IMR-90 (cell line): ENCODE data around the gene ZSCAN9. TPM values are rescaled to one million over a fixed set of nuclear protein-coding genes. Genes with fewer than 3 reads are reported as not detected.

Experiments
- ATAC-seq: fragments of 200-7000 bp; cut with Tn5 transposase; 2 replicates; pipeline ENCODE4 v1.9.1; 2020; ENCODE audit warnings: low read depth, mild to moderate bottlenecking, moderate library complexity
- BruUV-seq: library from RNA; stranded (reverse); fragments of 400-500 nt; replicated peaks from 2 replicates; lab custom pipeline; 2021; lab: Mats Ljungman, UMichigan
- CTCF ChIA-PET: fragments of 300-600 bp; formaldehyde crosslinking; extraction: SDS; loops from one replicate; lab custom pipeline; 2021; ENCODE audit warnings: antibody characterized with exemption; lab: Yijun Ruan, JAX
- POLR2A ChIA-PET: fragments of 300-600 bp; sonication (Branson Sonifier 250); formaldehyde crosslinking; loops from one replicate; lab custom pipeline; 2022; ENCODE audit warnings: antibody characterized with exemption; ENCODE audit not compliant: unreplicated experiment; lab: Charles Lee
- DNase-seq: peaks from one replicate; pipeline ENCODE4 v3.0.0; 2013
- H2AFZ ChIP-seq: replicated peaks from 2 replicates; pipeline ENCODE3; 2013; ENCODE audit warnings: low read length, mild to moderate bottlenecking; ENCODE audit not compliant: poor library complexity
- H2AK5ac ChIP-seq: 2 replicates; pipeline ENCODE4 v1.6.1; 2013; ENCODE audit warnings: low read depth, low read length, inconsistent platforms
- H2AK9ac ChIP-seq: replicated peaks from 2 replicates; pipeline ENCODE3; 2013; ENCODE audit warnings: mild to moderate bottlenecking, low read depth, low read length, moderate library complexity; ENCODE audit not compliant: poor library complexity
- H2BK120ac ChIP-seq: 2 replicates; pipeline ENCODE4 v1.6.1; 2013; ENCODE audit warnings: low read depth, low read length, inconsistent platforms
- H2BK15ac ChIP-seq: 3 replicates; pipeline ENCODE4 v1.6.1; 2013; ENCODE audit warnings: low read depth, low read length, inconsistent platforms
- H2BK20ac ChIP-seq: 2 replicates; pipeline ENCODE4 v1.6.1; 2013; ENCODE audit warnings: low read depth, mild to moderate bottlenecking, inconsistent platforms, low read length, moderate library complexity
- H2BK5ac ChIP-seq: 2 replicates; pipeline ENCODE4 v1.6.1; 2013; ENCODE audit warnings: mild to moderate bottlenecking, low read depth, low read length, inconsistent platforms; ENCODE audit not compliant: poor library complexity, severe bottlenecking
- H3K14ac ChIP-seq: replicated peaks from 2 replicates; pipeline ENCODE4 v1.6.1; 2013; ENCODE audit warnings: low read depth, low read length, inconsistent platforms
- H3K18ac ChIP-seq: 2 replicates; pipeline ENCODE4 v1.6.1; 2013; ENCODE audit warnings: low read depth, low read length, control low read depth
- H3K23ac ChIP-seq: 2 replicates; pipeline ENCODE4 v1.6.1; 2013; ENCODE audit warnings: low read depth, low read length, inconsistent platforms
- H3K27ac ChIP-seq: 2 replicates; pipeline ENCODE4 v1.5.1; 2013; ENCODE audit warnings: mild to moderate bottlenecking, control low read depth, low read length; ENCODE audit not compliant: insufficient read depth
- H3K27me3 ChIP-seq: 2 replicates; pipeline ENCODE4 v1.6.1; 2013; ENCODE audit warnings: low read length; ENCODE audit not compliant: control insufficient read depth, insufficient read depth
- H3K36me3 ChIP-seq: 2 replicates; pipeline ENCODE4 v1.6.1; 2013; ENCODE audit warnings: low read length, mixed read lengths; ENCODE audit not compliant: control insufficient read depth, insufficient read depth
- H3K4ac ChIP-seq: 2 replicates; pipeline ENCODE4 v1.6.1; 2013; ENCODE audit warnings: low read depth, low read length, inconsistent platforms
- H3K4me1 ChIP-seq: 2 replicates; pipeline ENCODE4 v1.6.1; 2013; ENCODE audit warnings: low read length, mixed read lengths; ENCODE audit not compliant: control insufficient read depth, insufficient read depth
- H3K4me2 ChIP-seq: 2 replicates; pipeline ENCODE4 v1.6.1; 2013; ENCODE audit warnings: low read depth, mild to moderate bottlenecking, control low read depth, low read length, moderate library complexity
- H3K4me3 ChIP-seq: 2 replicates; pipeline ENCODE4 v1.5.1; 2013; ENCODE audit warnings: low read depth, mild to moderate bottlenecking, control low read depth, low read length, moderate library complexity; ENCODE audit not compliant: insufficient read depth
- H3K56ac ChIP-seq: 2 replicates; pipeline ENCODE4 v1.6.1; 2013; ENCODE audit warnings: low read length, inconsistent platforms; ENCODE audit not compliant: insufficient read depth; ENCODE audit errors: extremely low read depth
- H3K79me1 ChIP-seq, 2 experiments: 2 replicates each; pipeline ENCODE4 v1.6.1; 2013; ENCODE audit warnings: low read length in 2 of 2, inconsistent platforms in 1 of 2, low read depth in 1 of 2
- H3K9ac ChIP-seq: 2 replicates; pipeline ENCODE4 v1.6.1; 2013; ENCODE audit warnings: low read depth, low read length, control low read depth
- H3K9me1 ChIP-seq: 2 replicates; pipeline ENCODE4 v1.6.1; 2013; ENCODE audit warnings: low read length, inconsistent platforms; ENCODE audit not compliant: insufficient read depth
- H3K9me3 ChIP-seq: 2 replicates; pipeline ENCODE4 v1.6.1; 2013; ENCODE audit warnings: low read length; ENCODE audit not compliant: control insufficient read depth, insufficient read depth
- H4K20me1 ChIP-seq: 2 replicates; pipeline ENCODE4 v1.6.1; 2013; ENCODE audit warnings: low read length, inconsistent platforms; ENCODE audit not compliant: insufficient read depth
- H4K5ac ChIP-seq: 2 replicates; pipeline ENCODE4 v1.6.1; 2013; ENCODE audit warnings: mild to moderate bottlenecking, low read depth, low read length, control low read depth
- H4K8ac ChIP-seq, 2 experiments: 2 replicates each; pipeline ENCODE4 v1.6.1; 2013; ENCODE audit warnings: low read depth in 2 of 2, low read length in 2 of 2, control low read depth in 1 of 2, inconsistent platforms in 1 of 2
- H4K91ac ChIP-seq: 2 replicates; pipeline ENCODE4 v1.6.1; 2013; ENCODE audit warnings: low read depth, low read length, inconsistent platforms; ENCODE audit not compliant: insufficient read depth
- CHD1 ChIP-seq: IDR thresholded peaks from 2 replicates; pipeline ENCODE4 v1.6.1; 2012; ENCODE audit warnings: low read depth, low read length, improper control_type of control experiment
- MAFK ChIP-seq: IDR thresholded peaks from 2 replicates; pipeline ENCODE4 v1.6.1; 2012; ENCODE audit warnings: low read depth, low read length, improper control_type of control experiment
- WGBS, 2 experiments: methylation state at CpG; one replicate each; pipeline versions ENCODE4 v1.1.5 to v1.1.7; 2013; ENCODE audit warnings: missing lambda C conversion rate in 2 of 2; ENCODE audit not compliant: insufficient read length in 1 of 2; ENCODE audit errors: extremely low coverage in 2 of 2; 5-methylcytosine and 5-hydroxymethylcytosine counted together
- dilution Hi-C: fragments of 300-500 bp; cut with HindIII; formaldehyde crosslinking; loops from one replicate; pipeline ENCODE4 v1.14.3; 2018; ENCODE audit warnings: low sequenced_read_pairs; ENCODE audit not compliant: unreplicated experiment
- in situ Hi-C: fragments of 300-500 bp; cut with MboI; formaldehyde crosslinking; loops from 3 replicates; pipeline ENCODE4 v1.14.3; 2019; ENCODE audit warnings: low sequenced_read_pairs, inconsistent platforms, mixed read lengths
- intact Hi-C: fragments of 100-400 bp; cut with micrococcal nuclease; formaldehyde crosslinking; loops from 2 replicates; pipeline ENCODE4 v1.10.0; 2022
- polyA plus RNA-seq, 3 experiments: library from polyadenylated mRNA; depleted of rRNA; stranded (reverse); fragments of >200 nt; gene quantifications; 2 replicates each; pipeline ENCODE4 v1.2.3, GENCODE V29; 2012; ENCODE audit warnings: low replicate concordance in 1 of 3
- total RNA-seq: library from RNA; depleted of rRNA; stranded (reverse); fragments of >200 nt; gene quantifications from 2 replicates; pipeline ENCODE4 v1.2.3, GENCODE V29; 2012

The ZSCAN9 gene
- total and polyA plus RNA-seq, 2 of the 4 experiments (the other 2 are of a cell fraction), result 13.7 to 17.7 TPM

DNA sequence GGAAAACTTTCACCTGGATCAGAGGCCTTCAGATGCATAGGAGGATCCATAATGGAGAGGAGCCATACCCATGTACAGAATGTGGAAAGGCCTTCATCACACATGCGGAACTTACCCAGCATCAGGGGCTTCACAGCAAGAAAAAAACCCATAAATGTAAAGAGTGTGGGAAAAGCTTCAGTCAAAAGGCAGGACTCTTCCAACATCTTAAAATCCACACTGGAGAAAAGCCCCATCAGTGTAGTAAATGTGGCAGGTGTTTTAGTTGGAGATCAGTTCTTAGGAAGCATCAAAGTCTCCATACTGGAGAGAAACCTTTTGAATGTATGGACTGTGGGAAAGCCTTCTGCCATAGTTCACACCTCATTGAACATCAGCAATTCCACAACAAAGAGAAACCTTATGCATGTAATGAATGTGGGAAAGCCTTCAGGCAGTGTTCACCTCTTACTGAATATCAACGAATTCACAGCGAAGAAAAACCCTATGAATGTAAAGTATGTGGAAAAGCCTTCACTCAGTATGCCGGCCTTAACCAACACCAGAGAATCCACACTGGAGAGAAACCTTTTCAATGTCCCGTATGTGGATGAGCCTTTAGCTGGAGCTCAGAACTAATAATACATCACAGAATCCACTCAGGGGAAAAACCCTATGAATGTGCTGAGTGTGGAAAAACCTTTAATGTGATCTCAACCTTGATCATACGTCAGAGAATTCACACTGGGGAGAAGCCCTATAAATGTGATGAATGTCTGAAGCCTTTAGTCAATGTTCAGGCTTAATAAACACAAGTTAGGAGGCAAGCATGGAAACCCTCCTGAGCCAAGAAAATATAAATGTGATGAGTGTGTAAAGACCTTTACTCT lies 36.7 kb upstream of the ZSCAN9 start:
- Histone ChIP-seq H3K18ac (no peak overlapping the region), H3K9ac (no peak overlapping the region), H3K4ac (no peak overlapping the region), H2AK9ac (no peak overlapping the region), H2AK5ac (no peak overlapping the region), H3K27me3 (no peaks in the 10 kb centered on the region), H4K20me1 (no peaks in the 10 kb centered on the region), H2BK5ac (no peak overlapping the region), H3K4me2 (no peak overlapping the region), H3K9me3 (peaks cover 34% of the 10 kb centered on the region), H4K91ac (no peak overlapping the region), H3K79me1 (no peaks in the 10 kb centered on the region), H2BK20ac (no peak overlapping the region), H3K9me1 (no peaks in the 10 kb centered on the region), H3K4me3 (no peak overlapping the region), H4K5ac (no peak overlapping the region), H2AFZ (no peak overlapping the region), H3K14ac (no peak overlapping the region), H2BK120ac (no peak overlapping the region), H4K8ac (no peak overlapping the region), H3K4me1 (no peaks in the 10 kb centered on the region), H3K23ac (no peak overlapping the region), H3K36me3 (no peaks in the 10 kb centered on the region), H3K27ac (no peak overlapping the region), H2BK15ac (no peak overlapping the region), H3K56ac (no peak overlapping the region)
- dilution Hi-C loops (no loop called here), intact Hi-C loops (no loop called here), in situ Hi-C loops (no loop called here)
- DNase-seq (no peak), ATAC-seq (no peak)
- BruUV-seq, result no TSS peak
- ChIA-PET POLR2A (no interaction called here), CTCF (no interaction called here)
- TF ChIP-seq CHD1, result no peak
- TF ChIP-seq MAFK, result 0 out of 2 replicates have a peak, but pooled peaks have one; percentile 8
- WGBS, 2 experiments, result no CpG with 5 or more reads among the region's 6 CpGs
